Measurements from ENCODE around the gene MIEF2.

MIEF2 gene

GRCh38 chr17:18231164-18231563 lies 29.3 kb upstream of the MIEF2 start:
- Histone ChIP-seq H3K27me3 (ENCODE audit: low read length) (no peaks in the 10 kb centered on the region), H3K36me3 (ENCODE audit: low read length) (no peaks in the 10 kb centered on the region)

GRCh38 chr17:18233803-18234518 lies 26.5 kb upstream of the MIEF2 start:
- no peak for TF ChIP-seq EZH2phosphoT487 (conservative IDR thresholded peaks at IDR 0.05; ENCODE audit: low read length)
- no peak for TF ChIP-seq CTCF (IDR thresholded peaks at IDR 0.05; ENCODE audit: insufficient read depth, low read length, poor library complexity, severe bottlenecking)
- Histone ChIP-seq H3K9me3 (ENCODE audit: insufficient read depth, low read length) (no peaks in the 10 kb centered on the region), H4K20me1 (ENCODE audit: low read depth, low read length) (no peaks in the 10 kb centered on the region), H3K79me2 (ENCODE audit: insufficient read depth, low read length) (no peaks in the 10 kb centered on the region), H3K4me2 (ENCODE audit: low read depth, low read length, poor library complexity, severe bottlenecking) (no peak overlapping the region), H3K27me3 (ENCODE audit: low read length) (no peaks in the 10 kb centered on the region), H3K4me3 (ENCODE audit: insufficient read depth, low read length, poor library complexity, severe bottlenecking) (no peak overlapping the region), H3F3A (ENCODE audit: insufficient read depth) (no peaks in the 10 kb centered on the region), H3K27ac (ENCODE audit: low read depth, low read length) (no peak overlapping the region), H3K36me3 (ENCODE audit: low read length) (no peaks in the 10 kb centered on the region), H3K9me2 (replicated peaks; ENCODE audit: insufficient read depth, low read length) (no peaks in the 10 kb centered on the region), H3K9ac (ENCODE audit: low read length) (no peak overlapping the region), H2AFZ (ENCODE audit: low read depth, low read length, severe bottlenecking) (no peak overlapping the region)

More at GRCh38 chr17:18231164-18231563, 29.3 kb upstream of the MIEF2 start:
- H3K9me3 ChIP-seq (ENCODE audit: insufficient read depth, low read length): no peaks in the 10 kb centered on the region
- no peak overlapping the region for H3K4me2 ChIP-seq (ENCODE audit: low read depth, low read length, poor library complexity, severe bottlenecking)
- no peak overlapping the region for H2AFZ ChIP-seq (ENCODE audit: low read depth, low read length, severe bottlenecking)
- TF ChIP-seq CTCF (IDR thresholded peaks at IDR 0.05; ENCODE audit: insufficient read depth, low read length, poor library complexity, severe bottlenecking): no peak
- TF ChIP-seq EZH2phosphoT487 (conservative IDR thresholded peaks at IDR 0.05; ENCODE audit: low read length): no peak
- H3F3A ChIP-seq (ENCODE audit: insufficient read depth): no peaks in the 10 kb centered on the region
- H3K79me2 ChIP-seq (ENCODE audit: insufficient read depth, low read length): no peaks in the 10 kb centered on the region
- H3K4me3 ChIP-seq (ENCODE audit: insufficient read depth, low read length, poor library complexity, severe bottlenecking): no peak overlapping the region
- H3K9me2 ChIP-seq (replicated peaks; ENCODE audit: insufficient read depth, low read length): no peaks in the 10 kb centered on the region
- H4K20me1 ChIP-seq (ENCODE audit: low read depth, low read length): no peaks in the 10 kb centered on the region
- H3K27ac ChIP-seq (ENCODE audit: low read depth, low read length): no peak overlapping the region
- H3K9ac ChIP-seq (ENCODE audit: low read length): no peak overlapping the region

GRCh38 chr17:18234853-18235380 lies 25.5 kb upstream of the MIEF2 start:
- no peaks in the 10 kb centered on the region for H3K36me3 ChIP-seq (ENCODE audit: low read length)
- H4K20me1 ChIP-seq (ENCODE audit: low read depth, low read length): no peaks in the 10 kb centered on the region
- no peak for TF ChIP-seq EZH2phosphoT487 (conservative IDR thresholded peaks at IDR 0.05; ENCODE audit: low read length)
- no peak for TF ChIP-seq CTCF (IDR thresholded peaks at IDR 0.05; ENCODE audit: insufficient read depth, low read length, poor library complexity, severe bottlenecking)
- no peaks in the 10 kb centered on the region for H3K9me3 ChIP-seq (ENCODE audit: insufficient read depth, low read length)
- no peak overlapping the region for H3K9ac ChIP-seq (ENCODE audit: low read length)
- no peaks in the 10 kb centered on the region for H3F3A ChIP-seq (ENCODE audit: insufficient read depth)
- no peak overlapping the region for H3K27ac ChIP-seq (ENCODE audit: low read depth, low read length)
- no peak overlapping the region for H2AFZ ChIP-seq (ENCODE audit: low read depth, low read length, severe bottlenecking)
- no peak overlapping the region for H3K4me3 ChIP-seq (ENCODE audit: insufficient read depth, low read length, poor library complexity, severe bottlenecking)
- no peaks in the 10 kb centered on the region for H3K9me2 ChIP-seq (replicated peaks; ENCODE audit: insufficient read depth, low read length)
- no peaks in the 10 kb centered on the region for H3K27me3 ChIP-seq (ENCODE audit: low read length)
- H3K79me2 ChIP-seq (ENCODE audit: insufficient read depth, low read length): no peaks in the 10 kb centered on the region
- H3K4me2 ChIP-seq (ENCODE audit: low read depth, low read length, poor library complexity, severe bottlenecking): no peak overlapping the region
